HG03342 (cell line): ENCODE data around the gene IL31.

ENCODE experiments used
- ATAC-seq: cut with Tn5 transposase; IDR thresholded peaks from one replicate; pipeline ENCODE4 v1.9.1; 2021; ENCODE audit warnings: mild to moderate bottlenecking, moderate library complexity; ENCODE audit not compliant: unreplicated experiment

Gene IL31

GRCh38 chr12:122133192-122133950 is 40.6 kb downstream of the IL31 start:
- ATAC-seq: no peak

GRCh38 chr12:122130150-122130549 is 43.9 kb downstream of the IL31 start:
- ATAC-seq: no peak

- ATAC-seq: no peak
Measured at GRCh38 chr12:122129131-122129530, 44.9 kb downstream of the IL31 start.

GRCh38 chr12:122128481-122128880 is 45.5 kb downstream of the IL31 start:
- ATAC-seq: no peak

GRCh38 chr12:122127839-122128238 is 46.2 kb downstream of the IL31 start:
- ATAC-seq: no peak

- no peak for ATAC-seq
Measured at GRCh38 chr12:122126713-122127597, 47.1 kb downstream of the IL31 start.

GRCh38 chr12:122126342-122126635 is 47.7 kb downstream of the IL31 start:
- no peak for ATAC-seq

GRCh38 chr12:122125452-122126341 is 48.3 kb downstream of the IL31 start:
- ATAC-seq: no peak

GRCh38 chr12:122124370-122124769 is 49.7 kb downstream of the IL31 start:
- no peak for ATAC-seq

- ATAC-seq: no peak
Measured at GRCh38 chr12:122123761-122124145, 50.3 kb downstream of the IL31 start.

GRCh38 chr12:122123051-122123760 is 50.8 kb downstream of the IL31 start:
- no peak for ATAC-seq
